ENCODE data around the gene FOXQ1. TPM values are rescaled to one million over a fixed set of nuclear protein-coding genes. Genes with fewer than 3 reads are reported as not detected.
A peak's percentile ranks its signal among the peaks of the same experiment; 100 is the strongest.

Gene FOXQ1
- total and polyA plus RNA-seq, 2 of the 13 experiments (the other 11 are each of a cell fraction or from before 2014, with no cell fraction given), result 35.2 to 39.8 TPM

DNA sequence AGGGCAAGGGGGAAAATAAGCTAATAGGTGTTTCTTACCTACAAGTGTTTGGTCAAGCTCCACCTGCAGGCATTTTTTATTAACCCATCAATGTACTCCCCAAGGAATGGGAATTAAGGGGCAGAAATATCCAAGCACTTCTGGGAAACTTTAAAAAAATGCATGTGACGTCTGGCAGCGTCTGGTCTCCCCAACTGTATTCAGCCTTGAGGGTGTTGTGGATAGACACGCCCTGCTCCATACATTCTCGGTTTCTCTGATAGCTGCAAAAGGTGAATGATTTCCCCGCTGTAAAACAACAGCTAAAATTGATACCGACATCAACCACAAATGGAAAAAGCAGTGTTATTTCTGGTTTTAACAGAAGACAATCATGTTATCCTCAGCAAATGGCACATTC lies 2.5 kb upstream of the FOXQ1 start:
- H3K79me2 ChIP-seq (ENCODE audit: insufficient read depth, low read length), result peaks cover 21% of the 10 kb centered on the region
- H3K9me3 ChIP-seq (ENCODE audit: low read length), result no peaks in the 10 kb centered on the region; the same call in 1 of the 2 replicates
- ATAC-seq (no peak), DNase-seq (ENCODE audit: low spot score) (no peak), FAIRE-seq (no peak)
- ChIA-PET POLR2A (interaction anchor here (1.0 to 12.0 kb wide), 10 partner anchors 11 to 473 kb away, joined by 3 to 900 read pairs (median 108); no protein-coding TSS in a partner anchor), CTCF (ENCODE audit: low intra/inter-chr PET ratio, low total read pairs) (no interaction called here)
- intact Hi-C loops (cut with micrococcal nuclease; ENCODE audit: unreplicated experiment), result no loop called here
- in situ Hi-C loops (cut with HindIII; ENCODE audit: extremely low pct_ligation_motif_present, low pct_unique_long_range_greater_than_20kb), result no loop called here
- H3K4me1 ChIP-seq (ENCODE audit: insufficient read depth, low read length), result peaks cover 30% of the 10 kb centered on the region
- H3K27ac ChIP-seq (ENCODE audit: extremely low read length, insufficient read depth, low read length), result no peak overlapping the region
- H3K9ac ChIP-seq (ENCODE audit: insufficient read depth, low read depth, low read length), result peak overlapping the region; percentile 99; the same call in 1 of the 2 replicates
- TF ChIP-seq ETV6 (CRISPR knock-in tag; conservative IDR thresholded peaks at IDR 0.05), result no peak
- TF ChIP-seq MAFG (CRISPR knock-in tag; IDR thresholded peaks at IDR 0.05), result no peak
- TF ChIP-seq, protein P1, sequence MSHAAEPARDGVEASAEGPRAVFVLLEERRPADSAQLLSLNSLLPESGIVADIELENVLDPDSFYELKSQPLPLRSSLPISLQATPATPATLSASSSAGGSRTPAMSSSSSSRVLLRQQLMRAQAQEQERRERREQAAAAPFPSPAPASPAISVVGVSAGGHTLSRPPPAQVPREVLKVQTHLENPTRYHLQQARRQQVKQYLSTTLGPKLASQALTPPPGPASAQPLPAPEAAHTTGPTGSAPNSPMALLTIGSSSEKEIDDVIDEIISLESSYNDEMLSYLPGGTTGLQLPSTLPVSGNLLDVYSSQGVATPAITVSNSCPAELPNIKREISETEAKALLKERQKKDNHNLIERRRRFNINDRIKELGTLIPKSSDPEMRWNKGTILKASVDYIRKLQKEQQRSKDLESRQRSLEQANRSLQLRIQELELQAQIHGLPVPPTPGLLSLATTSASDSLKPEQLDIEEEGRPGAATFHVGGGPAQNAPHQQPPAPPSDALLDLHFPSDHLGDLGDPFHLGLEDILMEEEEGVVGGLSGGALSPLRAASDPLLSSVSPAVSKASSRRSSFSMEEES (CRISPR knock-in tag; IDR thresholded peaks at IDR 0.05), result no peak
- 95% methylated on average over 6 of the region's 6 CpGs for WGBS (ENCODE audit: low lambda C conversion rate)
- H3K36me3 ChIP-seq (replicated peaks in 1 of 2; ENCODE audit: control insufficient read depth in 1 of 2, insufficient read depth in 2 of 2, low read length in 2 of 2), result no peaks in the 10 kb centered on the region
- no peak overlapping the region for H3K4me3 ChIP-seq (replicated peaks in 1 of 3; ENCODE audit: insufficient read depth in 1 of 3, low read depth in 2 of 3, low read length in 3 of 3)
- H4K20me1 ChIP-seq (ENCODE audit: insufficient read depth, low read length), result peaks cover 6% of the 10 kb centered on the region
- no peak overlapping the region for H2AFZ ChIP-seq (ENCODE audit: low read length)
- BruUV-seq (replicated peaks), result no TSS peak
- 0 out of 2 replicates have a peak overlapping the region, but pooled peaks have one; percentile 98 for H3K4me2 ChIP-seq (ENCODE audit: low read depth, low read length)
- no peaks in the 10 kb centered on the region; a peak in 1 of 5 replicates for H3K27me3 ChIP-seq (ENCODE audit: control insufficient read depth in 1 of 2, insufficient read depth in 2 of 2, low read length in 2 of 2)

DNA sequence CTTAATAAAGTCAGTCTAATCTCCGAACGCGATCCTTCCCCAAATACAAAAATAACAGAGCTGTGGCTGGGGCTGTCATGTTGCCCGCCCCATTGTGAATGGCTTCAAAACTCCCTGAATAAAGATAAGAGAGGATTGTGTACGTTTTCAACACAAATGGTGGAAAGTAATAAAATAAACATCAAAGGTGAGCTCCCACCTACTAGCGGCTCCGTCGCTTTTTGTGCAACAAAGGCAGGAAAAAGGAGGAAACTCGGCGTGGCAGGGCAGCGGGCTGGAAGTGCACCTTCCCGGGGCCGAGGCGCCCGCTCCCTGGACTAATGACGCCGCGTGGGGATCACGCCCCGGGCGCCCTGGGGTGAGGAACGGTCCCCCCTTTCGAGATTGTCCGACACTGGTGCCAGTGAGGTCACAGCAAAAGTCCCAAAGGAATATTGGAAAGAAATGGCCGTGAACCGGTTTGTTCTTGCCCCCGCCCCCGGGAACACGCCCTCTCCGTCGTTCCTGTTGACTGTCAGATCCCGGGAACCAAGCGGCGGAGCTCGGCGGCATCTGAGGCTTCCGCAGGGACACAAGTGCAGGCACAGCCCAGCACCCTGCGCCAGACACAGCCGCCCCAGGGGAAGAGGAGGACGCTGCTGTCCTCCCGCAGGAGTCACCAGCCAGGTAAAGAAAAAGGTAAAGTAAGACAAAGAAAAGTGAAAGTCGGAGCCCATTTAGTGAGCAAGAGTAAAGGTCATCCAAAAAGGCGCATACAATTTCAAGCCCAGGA lies 1.1 kb upstream of the FOXQ1 start:
- Histone ChIP-seq H3K4me1 (ENCODE audit: insufficient read depth, low read length) (peaks cover 42% of the 10 kb centered on the region), H3K4me3 (replicated peaks in 1 of 3; ENCODE audit: insufficient read depth in 1 of 3, low read depth in 2 of 3, low read length in 3 of 3) (peak overlapping the region; percentile 80 to 98 (median 98)), H4K20me1 (ENCODE audit: insufficient read depth, low read length) (peaks cover 15% of the 10 kb centered on the region), H3K36me3 (replicated peaks in 1 of 2; ENCODE audit: control insufficient read depth in 1 of 2, insufficient read depth in 2 of 2, low read length in 2 of 2) (no peaks in the 10 kb centered on the region), H3K9me3 (ENCODE audit: low read length) (no peaks in the 10 kb centered on the region; the same call in 1 of the 2 replicates), H3K4me2 (ENCODE audit: low read depth, low read length) (peak overlapping the region; percentile 98), H3K27me3 (ENCODE audit: control insufficient read depth in 1 of 2, insufficient read depth in 2 of 2, low read length in 2 of 2) (no peaks in the 10 kb centered on the region; a peak in 1 of 5 replicates), H3K79me2 (ENCODE audit: insufficient read depth, low read length) (peaks cover 36% of the 10 kb centered on the region), H3K27ac (ENCODE audit: extremely low read length, insufficient read depth, low read length) (peak overlapping the region; percentile 97), H3K9ac (ENCODE audit: insufficient read depth, low read depth, low read length) (peak overlapping the region; percentile 99), H2AFZ (ENCODE audit: low read length) (peak overlapping the region; percentile 1)
- FAIRE-seq, result peak; percentile 34
- ATAC-seq, result peak; percentile 66
- TSS peak; percentile 67 for BruUV-seq (replicated peaks)
- ChIA-PET POLR2A (interaction anchor here (0.7 to 12.0 kb wide), 48 partner anchors 9 to 476 kb away, joined by 3 to 900 read pairs (median 10); no protein-coding TSS in a partner anchor), CTCF (ENCODE audit: low intra/inter-chr PET ratio, low total read pairs) (interaction anchor here (2.7 kb wide), 1 partner anchor 25 kb away, joined by 10 read pairs; no protein-coding TSS in a partner anchor)
- 2% methylated on average over 40 of the region's 43 CpGs for WGBS (ENCODE audit: low lambda C conversion rate)
- in situ Hi-C loops (cut with HindIII; ENCODE audit: extremely low pct_ligation_motif_present, low pct_unique_long_range_greater_than_20kb), result loop anchor here (5.0 kb wide), 2 partner anchors 44 to 254 kb away; no protein-coding TSS in a partner anchor
- intact Hi-C loops (cut with micrococcal nuclease; ENCODE audit: unreplicated experiment), result loop anchor here (1.0 to 5.0 kb wide), 8 partner anchors 24 to 256 kb away; no protein-coding TSS in a partner anchor
- peak; percentile 89 for DNase-seq (ENCODE audit: low spot score)
- TF ChIP-seq ZSCAN25 (CRISPR knock-in tag; IDR thresholded peaks at IDR 0.05) (no peak), ZNF749 (CRISPR knock-in tag; IDR thresholded peaks at IDR 0.05; ENCODE audit: borderline replicate concordance) (peak; percentile 23; the same call in 1 of the 2 replicates), KDM3A (CRISPR knock-in tag; IDR thresholded peaks at IDR 0.05; ENCODE audit: low read depth) (peak; percentile 67; the same call in 1 of the 2 replicates)
- TF ChIP-seq, protein P2, sequence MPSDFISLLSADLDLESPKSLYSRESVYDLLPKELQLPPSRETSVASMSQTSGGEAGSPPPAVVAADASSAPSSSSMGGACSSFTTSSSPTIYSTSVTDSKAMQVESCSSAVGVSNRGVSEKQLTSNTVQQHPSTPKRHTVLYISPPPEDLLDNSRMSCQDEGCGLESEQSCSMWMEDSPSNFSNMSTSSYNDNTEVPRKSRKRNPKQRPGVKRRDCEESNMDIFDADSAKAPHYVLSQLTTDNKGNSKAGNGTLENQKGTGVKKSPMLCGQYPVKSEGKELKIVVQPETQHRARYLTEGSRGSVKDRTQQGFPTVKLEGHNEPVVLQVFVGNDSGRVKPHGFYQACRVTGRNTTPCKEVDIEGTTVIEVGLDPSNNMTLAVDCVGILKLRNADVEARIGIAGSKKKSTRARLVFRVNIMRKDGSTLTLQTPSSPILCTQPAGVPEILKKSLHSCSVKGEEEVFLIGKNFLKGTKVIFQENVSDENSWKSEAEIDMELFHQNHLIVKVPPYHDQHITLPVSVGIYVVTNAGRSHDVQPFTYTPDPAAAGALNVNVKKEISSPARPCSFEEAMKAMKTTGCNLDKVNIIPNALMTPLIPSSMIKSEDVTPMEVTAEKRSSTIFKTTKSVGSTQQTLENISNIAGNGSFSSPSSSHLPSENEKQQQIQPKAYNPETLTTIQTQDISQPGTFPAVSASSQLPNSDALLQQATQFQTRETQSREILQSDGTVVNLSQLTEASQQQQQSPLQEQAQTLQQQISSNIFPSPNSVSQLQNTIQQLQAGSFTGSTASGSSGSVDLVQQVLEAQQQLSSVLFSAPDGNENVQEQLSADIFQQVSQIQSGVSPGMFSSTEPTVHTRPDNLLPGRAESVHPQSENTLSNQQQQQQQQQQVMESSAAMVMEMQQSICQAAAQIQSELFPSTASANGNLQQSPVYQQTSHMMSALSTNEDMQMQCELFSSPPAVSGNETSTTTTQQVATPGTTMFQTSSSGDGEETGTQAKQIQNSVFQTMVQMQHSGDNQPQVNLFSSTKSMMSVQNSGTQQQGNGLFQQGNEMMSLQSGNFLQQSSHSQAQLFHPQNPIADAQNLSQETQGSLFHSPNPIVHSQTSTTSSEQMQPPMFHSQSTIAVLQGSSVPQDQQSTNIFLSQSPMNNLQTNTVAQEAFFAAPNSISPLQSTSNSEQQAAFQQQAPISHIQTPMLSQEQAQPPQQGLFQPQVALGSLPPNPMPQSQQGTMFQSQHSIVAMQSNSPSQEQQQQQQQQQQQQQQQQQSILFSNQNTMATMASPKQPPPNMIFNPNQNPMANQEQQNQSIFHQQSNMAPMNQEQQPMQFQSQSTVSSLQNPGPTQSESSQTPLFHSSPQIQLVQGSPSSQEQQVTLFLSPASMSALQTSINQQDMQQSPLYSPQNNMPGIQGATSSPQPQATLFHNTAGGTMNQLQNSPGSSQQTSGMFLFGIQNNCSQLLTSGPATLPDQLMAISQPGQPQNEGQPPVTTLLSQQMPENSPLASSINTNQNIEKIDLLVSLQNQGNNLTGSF (CRISPR knock-in tag; IDR thresholded peaks at IDR 0.05), result no peak
